ENCODE results near the gene TLE2. TPM values are rescaled to one million over a fixed set of nuclear protein-coding genes. Genes with fewer than 3 reads are reported as not detected.
A peak's percentile ranks its signal among the peaks of the same experiment; 100 is the strongest.
"Not testable (repeated sequence)": the region's sequence is repeated elsewhere in the genome, so short reads cannot be mapped to it uniquely, and the experiment has no call there.

Gene TLE2
- total RNA-seq, 1 experiment from 2014 or later = not detected

DNA sequence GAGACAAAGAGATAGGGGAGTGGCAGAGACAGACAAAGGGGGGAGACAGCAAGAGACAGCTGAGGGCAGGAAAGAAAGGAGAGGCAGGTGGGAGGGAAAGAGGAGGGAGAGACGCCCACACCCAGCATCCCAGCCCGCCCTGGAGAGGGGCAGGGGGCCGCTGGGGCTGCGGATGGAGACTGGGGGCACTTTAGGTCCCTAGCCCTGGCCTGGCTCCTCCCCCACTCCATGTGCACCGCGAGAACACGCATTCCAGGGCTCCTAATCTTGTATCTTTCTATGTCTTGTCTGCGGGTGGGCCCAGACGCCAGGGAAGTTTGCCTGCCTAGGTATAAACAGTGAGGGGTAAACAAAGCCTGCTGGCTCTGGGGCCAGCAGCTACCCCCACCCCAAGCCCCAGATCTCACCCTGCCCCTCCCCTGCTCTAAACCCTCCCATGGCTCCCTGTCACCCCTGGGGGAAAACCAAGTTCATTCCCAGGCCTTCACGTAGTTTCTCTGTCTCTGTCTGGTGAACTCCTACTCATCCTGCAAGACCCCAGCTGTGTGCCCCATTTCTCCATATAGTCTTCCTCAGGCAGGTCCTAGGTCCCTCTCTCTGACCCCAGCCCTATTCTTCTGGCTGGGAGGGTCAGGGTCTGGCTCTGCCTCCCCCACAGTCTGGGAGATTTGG is 27.5 kb upstream of the TLE2 start:
- no peak for DNase-seq (ENCODE audit: low read depth)

DNA sequence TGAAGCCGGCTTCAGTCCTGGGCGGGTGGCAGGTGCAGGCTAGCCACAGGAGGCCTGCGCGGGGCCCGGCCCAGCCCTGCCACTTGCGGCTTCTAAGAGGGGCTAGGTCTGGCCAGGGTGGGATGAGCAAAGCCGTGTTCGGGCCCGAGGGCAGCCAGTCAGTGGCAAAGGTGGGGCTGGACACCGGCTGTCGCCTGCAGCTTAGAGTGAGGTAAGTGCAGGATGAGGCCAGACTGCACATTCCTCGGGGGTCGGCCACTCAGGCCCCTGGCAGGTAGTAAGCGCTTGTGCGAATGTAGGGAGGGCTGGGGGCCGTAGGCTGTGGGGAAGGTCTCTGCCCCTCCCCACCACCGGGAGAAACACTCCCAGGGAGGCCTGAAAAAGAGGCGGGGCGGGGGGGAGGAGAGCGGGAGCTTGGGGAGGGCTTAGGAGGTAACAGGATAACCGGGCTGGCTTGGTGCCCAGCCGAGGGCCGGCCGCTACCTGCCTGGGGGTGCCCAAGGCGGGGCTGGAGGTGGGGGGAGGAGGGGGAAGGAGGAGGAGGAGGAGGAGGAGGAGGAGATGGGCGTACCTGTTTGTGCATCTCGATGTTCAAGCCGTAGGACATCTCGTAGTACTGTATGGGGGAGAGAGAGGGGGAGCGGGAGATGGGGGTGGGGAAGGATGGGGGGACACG is 26.8 kb upstream of the TLE2 start:
- no peak for DNase-seq (ENCODE audit: low read depth)

DNA sequence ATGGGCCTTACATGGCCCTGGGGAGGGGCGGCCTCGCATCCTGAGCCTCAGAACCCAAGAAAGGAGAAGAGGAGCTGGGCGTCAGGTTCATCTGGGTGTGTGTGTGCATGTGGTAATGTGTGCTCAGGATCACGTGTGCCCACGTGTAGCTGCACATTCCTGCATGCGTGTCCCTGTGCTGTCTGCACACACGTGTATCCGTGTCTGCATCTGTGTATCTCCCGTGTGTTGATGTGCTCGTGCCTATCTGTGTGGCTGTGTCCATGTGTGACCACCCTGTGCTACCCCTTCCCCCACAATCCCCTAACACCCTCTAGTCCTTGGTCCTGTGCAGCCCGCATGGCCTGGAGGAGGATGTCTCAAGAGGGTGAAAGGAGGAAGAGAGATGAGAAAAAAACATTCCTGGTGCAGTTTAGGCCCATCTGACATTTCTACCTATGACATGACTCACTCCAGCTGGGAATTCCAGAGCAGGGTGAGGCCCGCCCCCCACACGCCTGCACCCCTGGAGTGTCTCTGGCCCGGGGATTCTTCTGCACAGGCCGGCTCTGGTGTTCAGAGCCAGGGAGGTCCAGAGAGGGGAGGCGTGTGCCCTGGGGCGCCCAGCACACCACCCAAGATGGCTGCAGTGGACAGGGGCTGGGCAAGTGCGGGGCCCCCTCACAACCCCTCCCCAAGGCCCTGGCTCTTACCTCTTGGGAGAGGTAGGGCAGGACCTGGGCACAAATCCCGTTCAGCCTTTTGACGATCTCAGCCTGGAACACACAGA is 26.1 kb upstream of the TLE2 start:
- peak; percentile 41 for DNase-seq (ENCODE audit: low read depth)

DNA sequence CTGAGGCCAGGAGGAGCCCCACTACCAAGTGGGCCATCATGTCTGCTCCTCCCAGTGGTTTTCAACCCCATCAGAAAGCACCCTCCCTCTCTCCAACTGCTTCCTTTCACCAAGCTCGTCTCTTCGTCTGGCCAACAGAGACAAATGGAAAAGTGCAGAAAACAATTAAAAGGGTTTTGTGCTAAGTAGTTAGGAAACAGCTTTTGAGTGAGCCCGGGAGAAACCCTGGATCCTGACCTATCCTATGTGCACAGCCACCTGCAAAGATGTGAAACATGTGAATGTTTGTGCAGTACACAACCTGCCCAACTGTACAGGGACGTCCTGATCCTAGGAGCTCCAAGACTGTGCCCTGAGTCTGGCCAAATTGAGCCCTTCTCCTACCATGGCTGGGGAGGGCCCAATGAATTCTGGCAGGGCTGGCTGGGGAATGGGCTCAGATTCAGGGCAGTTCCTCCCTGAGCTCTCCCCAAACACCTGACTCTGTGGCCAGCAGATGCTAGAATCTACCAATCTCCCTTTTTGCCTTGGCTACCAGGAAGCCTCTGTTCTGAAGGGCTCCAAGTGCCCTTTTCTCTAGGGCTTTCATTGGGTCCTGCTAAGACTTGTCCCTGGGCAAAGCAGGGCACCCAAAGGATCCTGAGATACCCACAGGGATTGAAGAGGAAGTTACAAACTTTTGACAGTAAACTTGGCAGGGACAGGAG is 25.3 kb upstream of the TLE2 start:
- DNase-seq (ENCODE audit: low read depth) = no peak

DNA sequence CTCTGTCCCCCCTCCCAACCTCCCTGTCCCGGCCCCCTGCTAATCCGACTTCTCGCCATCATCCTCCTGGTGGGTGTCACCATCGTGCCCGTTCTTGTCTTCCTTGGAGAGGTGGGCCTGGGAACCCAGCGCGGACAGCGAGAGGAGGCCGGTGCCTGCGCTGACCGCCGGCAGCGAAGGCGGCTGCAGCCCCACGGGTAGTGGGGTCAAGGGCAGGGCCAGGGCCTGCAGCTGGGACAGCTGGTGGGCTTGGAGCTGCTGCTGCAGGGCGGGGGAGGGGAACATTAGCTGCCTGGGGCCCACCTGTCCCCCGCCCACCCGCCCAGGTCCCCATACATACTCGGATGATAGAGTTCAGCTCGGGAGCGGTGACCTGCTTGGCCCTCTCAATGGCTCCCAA is 24.7 kb upstream of the TLE2 start:
- DNase-seq (ENCODE audit: low read depth) = no peak

DNA sequence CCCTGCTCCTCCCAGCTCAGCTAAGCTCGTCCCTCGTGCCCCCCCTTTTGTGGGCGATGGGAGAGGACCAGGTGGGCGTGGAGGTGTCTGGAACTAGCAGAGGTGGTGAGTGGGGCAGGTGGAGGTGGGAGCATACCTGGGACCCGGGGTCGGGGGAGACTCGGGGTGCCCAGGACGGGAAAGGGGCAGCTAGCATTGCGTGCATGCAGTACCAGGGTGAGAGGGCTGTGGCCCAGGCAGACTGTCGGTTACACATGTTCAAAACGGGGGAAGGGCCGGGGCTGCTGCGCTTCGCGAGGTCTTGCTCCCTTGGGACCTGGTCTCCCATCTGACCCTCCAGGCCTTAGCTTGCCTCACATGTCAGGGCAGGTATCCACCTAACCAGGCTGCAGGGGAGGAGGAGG is 24.1 kb upstream of the TLE2 start:
- DNase-seq (ENCODE audit: low read depth) = no peak

DNA sequence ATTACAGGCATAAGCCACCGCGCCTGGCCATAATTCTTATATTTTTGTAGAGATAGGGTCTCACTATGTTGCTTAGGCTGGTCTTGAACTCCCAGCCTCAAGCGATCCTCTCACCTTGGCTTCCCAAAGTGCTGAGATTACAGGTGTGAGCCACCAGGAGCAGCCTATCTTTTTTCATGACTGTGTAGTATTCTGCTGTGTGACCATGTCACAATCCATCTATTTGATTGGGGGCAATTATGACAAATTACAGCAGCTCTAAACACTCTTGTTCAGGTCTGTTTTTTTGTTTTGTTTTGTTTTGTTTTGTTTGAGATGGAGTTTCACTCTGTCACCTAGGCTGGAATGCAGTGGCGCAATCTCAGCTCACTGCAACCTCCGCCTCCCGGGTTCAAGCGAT is 20.9 kb upstream of the TLE2 start:
- DNase-seq (ENCODE audit: low read depth) = not testable (repeated sequence)

DNA sequence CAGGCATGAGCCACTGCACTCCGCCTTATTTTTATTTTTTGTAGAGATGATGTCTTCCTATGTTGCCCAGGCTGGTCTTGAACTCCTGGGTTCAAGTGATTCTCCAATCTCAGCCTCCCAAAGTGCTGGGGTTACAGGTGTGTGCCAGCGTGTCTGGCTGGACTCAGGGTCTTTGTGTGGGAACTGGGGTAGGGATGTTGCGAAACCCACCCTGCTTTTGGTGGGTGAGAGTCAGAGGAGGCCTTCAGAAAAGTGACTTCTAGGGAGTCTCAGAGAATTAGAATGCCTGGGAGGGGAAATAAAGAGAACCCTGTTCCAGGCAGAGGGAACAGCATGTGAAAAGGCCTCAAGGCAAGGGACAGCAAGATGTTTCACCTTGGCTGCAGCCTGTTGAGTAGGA is 20.0 kb upstream of the TLE2 start:
- no peak for DNase-seq (ENCODE audit: low read depth)

DNA sequence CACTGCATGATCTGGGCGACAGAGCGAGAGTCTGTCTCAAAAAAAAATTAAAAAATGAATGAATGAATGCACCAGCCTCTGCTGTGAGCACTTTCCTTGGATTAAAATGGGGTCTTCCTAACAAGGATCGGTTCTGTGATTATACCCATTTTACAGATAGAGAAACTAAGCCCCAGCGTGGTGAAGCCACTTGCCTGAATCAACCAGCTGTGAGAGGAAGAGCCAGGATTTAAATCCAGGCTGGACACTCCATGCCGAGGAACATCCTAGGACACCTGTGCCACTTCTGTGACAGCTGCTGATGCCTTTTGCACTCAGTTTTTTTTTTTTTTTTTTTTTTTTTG is 19.1 kb upstream of the TLE2 start:
- DNase-seq (ENCODE audit: low read depth) = no peak

DNA sequence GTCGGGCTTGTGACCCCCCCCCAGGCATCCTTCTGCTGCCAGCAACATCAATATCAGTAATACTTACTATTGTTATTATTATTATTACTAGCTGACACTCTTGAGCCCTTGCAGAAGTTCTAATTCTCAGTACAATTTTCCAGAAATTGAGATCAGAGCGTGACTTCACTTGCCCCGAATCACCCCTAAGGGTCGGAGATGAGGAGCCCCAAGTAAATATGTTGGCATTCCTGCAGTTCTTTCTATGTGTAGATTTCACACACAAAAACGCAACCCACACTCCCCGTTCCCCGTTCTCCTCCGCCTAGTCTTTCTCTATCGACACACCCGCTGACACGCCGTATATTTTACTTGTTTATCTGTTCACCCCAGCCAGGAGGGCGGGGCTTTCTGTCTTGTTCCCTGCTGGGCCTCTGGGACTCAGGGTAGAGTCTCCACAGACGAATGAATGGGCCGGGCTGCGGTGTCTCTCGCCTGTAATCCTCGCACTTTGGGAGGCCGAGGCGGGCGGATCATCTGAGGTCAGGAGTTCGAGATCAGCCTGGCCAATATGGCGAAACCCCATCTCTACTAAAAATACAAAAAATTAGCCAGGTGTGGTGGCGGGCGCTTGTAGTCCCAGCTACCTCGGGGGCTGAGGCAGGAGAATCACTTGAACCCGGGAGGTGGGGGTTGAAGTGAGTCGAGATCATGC is 18.6 kb upstream of the TLE2 start:
- peak; percentile 75 for DNase-seq (ENCODE audit: low read depth)

DNA sequence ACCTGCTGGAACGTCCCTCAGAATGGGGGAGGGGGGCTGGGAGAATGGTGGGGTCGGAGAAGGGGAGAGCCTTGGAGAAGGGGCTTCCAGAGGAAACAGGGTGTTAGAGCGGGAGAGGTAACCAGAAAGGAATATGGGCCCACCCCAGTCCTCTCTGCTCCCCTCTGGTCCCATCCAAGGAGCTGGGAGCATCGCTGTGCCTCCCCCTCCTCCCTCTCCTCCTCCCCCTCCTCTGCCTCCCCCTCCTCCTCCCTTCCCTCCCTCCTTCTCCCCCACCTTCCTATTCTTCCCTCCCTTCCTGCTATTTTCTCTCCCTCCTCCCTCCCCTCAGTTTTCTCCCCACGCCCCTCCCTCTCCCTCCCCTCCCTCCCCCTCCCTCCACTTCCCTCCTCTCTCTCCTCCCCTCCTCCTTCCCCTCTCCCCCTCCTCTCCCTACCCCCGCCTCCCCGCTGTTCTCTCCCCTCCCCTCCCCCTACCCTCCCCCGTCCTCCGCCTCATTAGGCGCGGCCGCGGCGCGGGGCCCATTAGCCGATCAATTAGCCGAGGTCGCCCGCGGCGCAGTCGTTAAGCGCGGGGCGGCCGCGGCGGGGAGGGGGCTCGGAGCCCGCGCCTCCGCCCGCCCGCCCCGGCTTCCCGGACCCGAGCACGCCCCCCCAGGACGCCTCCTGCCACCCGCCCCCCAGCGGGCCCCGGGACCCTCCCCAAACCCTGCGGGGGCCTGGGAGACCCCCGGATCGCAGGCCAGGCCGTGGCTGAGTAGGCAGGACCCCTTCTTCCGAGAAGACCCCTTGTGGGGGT is 17.8 kb upstream of the TLE2 start:
- no peak for DNase-seq (ENCODE audit: low read depth)

DNA sequence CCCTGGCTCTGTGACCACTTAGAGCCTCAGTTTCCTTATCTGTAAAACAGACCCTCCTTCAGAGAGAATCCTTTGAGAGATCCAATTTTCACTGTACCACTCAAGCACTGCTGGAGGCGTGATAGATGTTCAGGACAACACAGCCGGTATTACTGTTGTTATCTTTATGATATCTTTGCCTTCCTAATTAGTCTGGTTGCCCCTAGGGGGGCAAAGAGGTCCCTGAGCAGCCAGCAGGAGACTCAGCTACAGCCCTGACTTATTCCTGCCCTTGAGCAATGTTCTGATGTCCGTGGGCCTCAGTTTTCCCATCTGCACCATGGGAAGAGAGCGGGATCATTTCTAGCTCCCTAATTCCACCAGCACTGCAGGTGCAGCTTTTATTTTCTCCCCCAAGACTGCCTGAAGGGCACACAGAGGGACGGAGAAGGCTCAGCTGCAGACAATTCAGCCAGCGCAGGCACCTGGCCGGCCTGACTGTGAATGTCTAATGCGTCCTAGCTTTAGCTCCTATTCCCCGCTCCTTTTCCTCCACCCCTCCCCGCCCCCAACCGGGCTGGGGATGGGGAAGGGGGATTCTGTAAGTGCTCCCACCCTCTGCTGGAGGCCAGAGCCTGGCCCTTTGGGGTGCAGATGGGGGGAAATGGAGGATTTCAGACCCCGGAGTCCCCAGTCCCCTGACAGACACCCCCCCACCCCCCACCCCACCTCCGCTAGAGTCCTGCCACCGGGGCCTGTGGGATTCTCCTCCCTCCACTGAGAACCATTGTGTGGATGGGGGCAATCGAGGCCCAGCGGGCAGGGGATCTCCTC is 17.0 kb upstream of the TLE2 start:
- DNase-seq (ENCODE audit: low read depth) = no peak

DNA sequence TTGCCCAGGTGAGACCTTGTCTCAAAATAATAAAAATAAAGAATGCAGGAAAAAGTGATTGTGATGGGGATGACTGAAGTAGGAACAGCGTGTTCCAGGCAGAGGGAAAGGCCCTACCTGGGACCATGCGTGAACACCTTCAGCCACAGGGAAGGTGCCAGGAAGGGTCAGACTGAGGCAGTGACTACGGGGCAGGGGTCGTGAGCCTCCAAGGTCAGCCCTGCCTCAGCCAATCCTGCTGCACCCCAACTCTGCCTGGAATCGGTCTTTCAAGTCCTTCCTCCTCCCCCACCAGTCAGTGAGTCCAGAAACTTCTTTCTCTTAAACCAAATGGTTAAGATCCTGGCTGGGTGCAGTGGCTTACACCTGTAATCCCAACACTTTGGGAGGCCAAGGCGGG is 16.1 kb upstream of the TLE2 start:
- DNase-seq (ENCODE audit: low read depth) = no peak

DNA sequence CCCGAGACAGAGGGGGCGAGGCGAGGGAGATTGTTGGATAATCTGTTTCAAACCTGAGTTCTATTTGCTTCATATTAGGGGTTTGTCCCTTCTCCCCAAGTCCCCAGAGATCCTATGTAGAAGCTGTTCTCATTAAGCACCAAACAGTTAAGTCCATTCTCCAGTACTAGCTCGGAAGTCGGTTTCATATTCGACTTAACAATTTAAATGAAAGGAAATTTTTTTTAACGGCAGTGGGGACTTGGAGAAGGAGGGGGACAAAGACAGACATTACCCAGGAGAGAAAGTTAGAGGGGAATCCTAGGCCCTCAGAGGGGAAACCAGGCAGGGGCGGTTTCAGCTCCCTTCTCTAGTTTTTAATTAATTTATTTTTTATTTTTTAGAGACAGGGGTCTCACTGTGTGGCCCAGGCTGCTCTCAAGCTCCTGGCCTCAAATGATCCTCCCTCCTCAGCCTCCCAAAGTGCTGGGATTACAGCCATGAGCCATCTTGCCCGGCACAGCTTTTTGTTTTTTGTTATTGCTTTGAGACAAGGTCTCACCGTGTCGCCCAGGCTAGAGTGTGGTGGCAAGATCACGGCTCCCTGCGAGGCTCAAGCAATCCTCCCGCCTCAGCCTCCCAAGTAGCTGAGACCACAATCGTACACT is 13.7 kb upstream of the TLE2 start:
- no peak for DNase-seq (ENCODE audit: low read depth)

DNA sequence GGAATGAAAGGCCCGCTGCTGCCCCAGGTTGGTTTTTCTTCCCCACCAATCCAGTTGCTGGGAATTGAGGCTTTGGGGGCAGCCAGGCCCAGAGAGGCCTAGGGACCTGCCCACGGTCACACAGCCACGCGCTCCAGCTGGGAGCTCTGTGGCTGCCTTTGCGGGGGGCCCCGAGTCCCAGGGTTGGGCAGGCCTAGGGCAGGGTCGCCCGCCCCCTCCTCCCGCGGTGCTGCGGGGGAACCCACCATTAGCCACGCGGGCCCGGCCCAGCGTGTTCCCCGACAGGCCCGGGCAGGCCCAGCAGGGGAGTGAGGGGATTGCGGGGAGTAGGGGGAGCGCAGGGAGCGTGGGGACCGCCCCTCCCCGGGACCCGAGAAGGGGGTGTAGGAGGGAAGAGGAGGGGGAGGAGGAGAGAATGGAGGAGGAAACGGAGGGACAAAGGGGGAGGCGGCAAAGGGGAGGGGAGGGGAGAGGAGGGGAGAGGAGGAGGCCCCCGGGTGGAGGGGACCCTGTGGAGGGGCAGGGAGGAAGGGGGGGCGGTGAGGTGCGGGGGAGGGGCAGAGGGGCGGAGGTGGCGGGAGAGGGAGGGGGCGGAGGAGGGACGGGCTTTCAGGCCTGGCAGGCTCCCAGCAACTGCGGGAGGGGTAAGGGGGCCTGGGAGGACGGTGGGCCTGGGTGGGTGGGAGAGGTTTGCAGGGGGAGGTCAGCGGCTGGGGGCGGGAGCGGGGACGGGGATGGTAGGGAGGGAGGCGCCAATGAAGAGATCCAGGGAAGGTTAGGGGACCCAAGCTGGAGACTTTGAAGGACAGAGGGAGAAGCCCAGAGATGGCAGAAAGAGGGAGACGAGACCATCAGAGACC is 12.9 kb upstream of the TLE2 start:
- DNase-seq (ENCODE audit: low read depth) = no peak

DNA sequence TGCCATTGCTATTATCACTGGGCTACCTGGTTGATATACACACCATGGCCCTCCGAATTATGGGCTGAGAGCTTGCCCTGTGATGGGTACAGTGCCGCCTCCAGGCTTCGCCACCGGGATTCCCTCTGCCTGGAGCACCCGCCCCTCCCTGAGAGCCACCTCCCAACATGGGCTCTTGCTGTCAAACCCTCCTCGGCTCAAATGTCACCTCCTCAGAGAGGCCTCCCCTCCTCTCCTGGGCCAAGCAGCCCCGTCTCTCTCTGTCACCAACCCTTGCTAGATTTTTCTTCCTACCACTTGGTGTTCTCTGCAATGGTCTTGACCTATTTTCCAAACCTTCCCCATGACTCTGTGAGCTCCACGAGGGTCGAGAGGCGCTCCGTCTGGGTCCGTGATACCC is 12.2 kb upstream of the TLE2 start:
- DNase-seq (ENCODE audit: low read depth) = no peak

DNA sequence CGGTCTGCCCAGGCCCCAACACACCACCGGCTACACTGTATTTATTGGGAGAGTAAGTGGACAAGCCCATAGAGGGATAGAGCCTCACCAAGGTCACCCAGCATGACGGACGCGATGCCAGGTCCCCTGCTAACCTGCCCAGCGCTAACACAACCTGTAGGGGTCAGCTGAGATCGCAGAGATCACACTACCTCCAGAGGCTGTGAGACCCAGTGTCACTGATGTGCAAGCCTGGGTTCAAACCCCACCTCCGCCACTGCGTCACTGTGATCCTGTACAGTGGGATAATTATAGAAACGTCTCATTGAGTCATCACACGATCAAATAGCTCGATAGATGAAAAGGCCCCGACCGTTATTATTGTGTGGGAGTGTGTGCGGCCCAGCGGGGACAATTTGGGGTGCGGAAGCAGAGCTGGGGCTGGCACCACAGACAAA is 10.6 kb upstream of the TLE2 start:
- DNase-seq (ENCODE audit: low read depth) = no peak

DNA sequence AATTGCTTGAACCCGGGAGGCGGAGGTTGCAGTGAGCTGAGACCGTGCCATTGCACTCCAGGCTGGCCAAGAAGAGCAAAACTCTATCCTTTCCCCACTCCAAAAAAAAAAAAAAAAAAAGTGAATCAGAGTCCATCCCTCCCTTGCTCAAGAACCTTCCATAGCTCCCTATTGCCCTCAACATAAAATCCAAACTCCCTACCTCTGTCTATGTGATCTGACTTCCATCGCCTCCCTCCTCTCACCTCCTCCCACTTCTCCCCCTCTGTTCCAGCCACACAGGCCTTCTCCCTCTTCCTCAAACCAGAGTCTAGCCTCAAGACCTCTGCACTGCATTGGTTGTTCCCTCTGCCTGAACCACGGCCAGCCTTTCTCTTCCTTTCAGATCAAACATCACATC is 10.0 kb upstream of the TLE2 start:
- no peak for DNase-seq (ENCODE audit: low read depth)

DNA sequence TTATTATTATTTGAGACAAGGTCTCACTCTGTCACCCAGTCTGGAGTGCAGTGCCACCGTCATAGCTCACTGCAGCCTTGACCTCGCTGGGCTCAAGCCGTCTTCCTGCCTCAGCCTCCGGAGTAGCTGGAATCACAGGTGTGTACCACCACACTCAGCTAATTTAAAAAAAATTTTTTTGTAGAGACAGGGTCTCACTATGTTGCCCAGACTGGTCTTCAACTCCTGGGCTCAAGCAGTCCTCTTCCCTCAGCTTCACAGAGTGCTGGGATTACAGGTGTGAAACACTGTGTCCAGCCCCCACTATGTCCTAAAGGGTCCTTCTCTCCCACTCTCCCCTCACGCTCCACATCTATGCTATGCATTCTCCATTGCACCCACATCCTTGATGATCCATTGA is 9.1 kb upstream of the TLE2 start:
- DNase-seq (ENCODE audit: low read depth) = no peak

All from M059J (cell line).